ENCODE data around the gene CD28.

DNA sequence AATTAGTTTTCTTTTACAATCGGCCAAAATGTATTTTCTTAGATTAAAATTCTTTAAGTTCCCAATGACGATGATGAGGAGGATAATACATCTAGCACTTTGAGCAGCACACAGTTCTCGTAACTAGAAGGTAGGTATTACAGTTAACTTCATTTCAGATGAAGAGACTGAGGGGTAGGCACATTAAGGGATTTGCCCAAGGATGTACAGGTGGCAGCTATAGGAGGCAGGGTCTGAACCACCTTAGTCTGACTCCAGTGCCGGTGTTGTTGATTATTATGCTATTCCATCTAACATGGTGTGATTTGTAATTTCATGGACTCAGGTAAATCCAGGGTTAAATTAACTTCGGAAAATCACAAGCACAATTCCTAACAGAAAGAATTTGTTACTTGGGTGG, 1.1 kb downstream of the CD28 start:
- no peak for TF ChIP-seq POLR2A (IDR thresholded peaks at IDR 0.05; ENCODE audit: low read length)
- TF ChIP-seq EHMT2 (IDR thresholded peaks at IDR 0.05; ENCODE audit: low read depth) = no peak
- no peak for TF ChIP-seq EP300 (IDR thresholded peaks at IDR 0.05)
- no peak for TF ChIP-seq RAD21 (conservative IDR thresholded peaks at IDR 0.05 in 1 of 2, IDR thresholded peaks at IDR 0.05 in 1 of 2)
- TF ChIP-seq MAZ (IDR thresholded peaks at IDR 0.05; ENCODE audit: borderline replicate concordance, low read depth, low read length) = no peak
- TF ChIP-seq RARB (CRISPR knock-in tag; IDR thresholded peaks at IDR 0.05) = no peak
- TF ChIP-seq, protein P1, sequence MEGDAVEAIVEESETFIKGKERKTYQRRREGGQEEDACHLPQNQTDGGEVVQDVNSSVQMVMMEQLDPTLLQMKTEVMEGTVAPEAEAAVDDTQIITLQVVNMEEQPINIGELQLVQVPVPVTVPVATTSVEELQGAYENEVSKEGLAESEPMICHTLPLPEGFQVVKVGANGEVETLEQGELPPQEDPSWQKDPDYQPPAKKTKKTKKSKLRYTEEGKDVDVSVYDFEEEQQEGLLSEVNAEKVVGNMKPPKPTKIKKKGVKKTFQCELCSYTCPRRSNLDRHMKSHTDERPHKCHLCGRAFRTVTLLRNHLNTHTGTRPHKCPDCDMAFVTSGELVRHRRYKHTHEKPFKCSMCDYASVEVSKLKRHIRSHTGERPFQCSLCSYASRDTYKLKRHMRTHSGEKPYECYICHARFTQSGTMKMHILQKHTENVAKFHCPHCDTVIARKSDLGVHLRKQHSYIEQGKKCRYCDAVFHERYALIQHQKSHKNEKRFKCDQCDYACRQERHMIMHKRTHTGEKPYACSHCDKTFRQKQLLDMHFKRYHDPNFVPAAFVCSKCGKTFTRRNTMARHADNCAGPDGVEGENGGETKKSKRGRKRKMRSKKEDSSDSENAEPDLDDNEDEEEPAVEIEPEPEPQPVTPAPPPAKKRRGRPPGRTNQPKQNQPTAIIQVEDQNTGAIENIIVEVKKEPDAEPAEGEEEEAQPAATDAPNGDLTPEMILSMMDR (IDR thresholded peaks at IDR 0.05) = no peak
- no peak for TF ChIP-seq ELK1 (IDR thresholded peaks at IDR 0.05; ENCODE audit: low read depth, low read length)
- TF ChIP-seq ZFP36 (IDR thresholded peaks at IDR 0.05; ENCODE audit: borderline replicate concordance, partially characterized antibody) = no peak
- TF ChIP-seq RNF2 (IDR thresholded peaks at IDR 0.05; ENCODE audit: borderline replicate concordance, low read depth) = no peak
- TF ChIP-seq JUN (IDR thresholded peaks at IDR 0.05) = no peak
- TF ChIP-seq, protein P2, sequence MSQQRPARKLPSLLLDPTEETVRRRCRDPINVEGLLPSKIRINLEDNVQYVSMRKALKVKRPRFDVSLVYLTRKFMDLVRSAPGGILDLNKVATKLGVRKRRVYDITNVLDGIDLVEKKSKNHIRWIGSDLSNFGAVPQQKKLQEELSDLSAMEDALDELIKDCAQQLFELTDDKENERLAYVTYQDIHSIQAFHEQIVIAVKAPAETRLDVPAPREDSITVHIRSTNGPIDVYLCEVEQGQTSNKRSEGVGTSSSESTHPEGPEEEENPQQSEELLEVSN (IDR thresholded peaks at IDR 0.05; ENCODE audit: borderline replicate concordance, low read depth) = no peak
